Panc1 (cell line): Measurements from ENCODE around the gene ABLIM2.

Experiments
- SIN3A ChIP-seq: IDR thresholded peaks from 2 replicates; pipeline ENCODE4 v1.6.1; 2012; ENCODE audit warnings: low read depth, mild to moderate bottlenecking, low read length, moderate library complexity, borderline replicate concordance; ENCODE audit not compliant: insufficient read depth
- TF ChIP-seq, protein P1 (sequence below): fragments of 450-650 bp; IDR thresholded peaks from 2 replicates; pipeline ENCODE4 v1.5.1; 2017; ENCODE audit warnings: mild to moderate bottlenecking

DNA sequence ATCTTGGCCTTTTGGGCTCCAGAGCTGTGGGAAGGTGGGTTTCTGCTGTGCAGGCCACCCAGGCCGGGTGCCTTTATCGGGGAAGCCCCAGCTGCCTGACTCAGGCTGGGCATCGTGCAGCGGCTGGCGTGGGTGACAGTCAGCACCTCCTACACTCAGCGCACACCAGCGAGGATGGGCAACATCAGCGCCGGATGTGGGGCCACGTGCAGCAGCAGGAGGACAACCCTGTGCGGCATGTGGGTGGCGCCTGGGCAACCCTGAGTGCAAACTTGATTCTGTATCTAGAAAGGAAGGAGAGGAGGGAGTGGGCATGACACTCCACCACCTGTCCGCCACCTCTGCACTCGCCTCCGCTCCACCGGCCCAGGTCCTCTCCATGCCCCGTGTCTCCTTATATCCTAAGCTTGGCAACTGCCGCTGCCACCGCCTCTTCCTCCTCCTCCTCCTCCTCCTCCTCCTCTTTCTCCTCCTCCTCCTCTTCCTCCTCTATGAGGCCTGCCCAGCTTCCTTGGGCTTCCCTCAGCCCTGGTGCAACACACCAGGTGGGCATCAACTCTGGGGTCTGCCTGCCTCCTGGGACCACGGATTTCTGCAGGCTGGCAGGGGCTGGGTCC, 111.6 kb downstream of the ABLIM2 start:
- no peak for TF ChIP-seq SIN3A
- TF ChIP-seq, protein P1, sequence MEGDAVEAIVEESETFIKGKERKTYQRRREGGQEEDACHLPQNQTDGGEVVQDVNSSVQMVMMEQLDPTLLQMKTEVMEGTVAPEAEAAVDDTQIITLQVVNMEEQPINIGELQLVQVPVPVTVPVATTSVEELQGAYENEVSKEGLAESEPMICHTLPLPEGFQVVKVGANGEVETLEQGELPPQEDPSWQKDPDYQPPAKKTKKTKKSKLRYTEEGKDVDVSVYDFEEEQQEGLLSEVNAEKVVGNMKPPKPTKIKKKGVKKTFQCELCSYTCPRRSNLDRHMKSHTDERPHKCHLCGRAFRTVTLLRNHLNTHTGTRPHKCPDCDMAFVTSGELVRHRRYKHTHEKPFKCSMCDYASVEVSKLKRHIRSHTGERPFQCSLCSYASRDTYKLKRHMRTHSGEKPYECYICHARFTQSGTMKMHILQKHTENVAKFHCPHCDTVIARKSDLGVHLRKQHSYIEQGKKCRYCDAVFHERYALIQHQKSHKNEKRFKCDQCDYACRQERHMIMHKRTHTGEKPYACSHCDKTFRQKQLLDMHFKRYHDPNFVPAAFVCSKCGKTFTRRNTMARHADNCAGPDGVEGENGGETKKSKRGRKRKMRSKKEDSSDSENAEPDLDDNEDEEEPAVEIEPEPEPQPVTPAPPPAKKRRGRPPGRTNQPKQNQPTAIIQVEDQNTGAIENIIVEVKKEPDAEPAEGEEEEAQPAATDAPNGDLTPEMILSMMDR = no peak
